ENCODE measurements around the gene TTR. TPM values are rescaled to one million over a fixed set of nuclear protein-coding genes. Genes with fewer than 3 reads are reported as not detected.

Gene TTR
- total RNA-seq, 4 donors from 2014 or later, result not detected

- TF ChIP-seq CTCF (IDR thresholded peaks at IDR 0.05; ENCODE audit: low read depth), result no peak
These were observed 51.3 kb downstream of the TTR start for GRCh38 chr18:31643003-31643402.

GRCh38 chr18:31645411-31645810 lies 53.7 kb downstream of the TTR start:
- TF ChIP-seq CTCF (IDR thresholded peaks at IDR 0.05; ENCODE audit: low read depth), result no peak

- TF ChIP-seq CTCF (IDR thresholded peaks at IDR 0.05; ENCODE audit: low read depth), result no peak
These were observed 54.9 kb downstream of the TTR start for GRCh38 chr18:31646332-31647126.

- TF ChIP-seq CTCF (IDR thresholded peaks at IDR 0.05; ENCODE audit: low read depth), result no peak
These were observed 55.6 kb downstream of the TTR start for GRCh38 chr18:31647127-31647753.

Other genes with a start within 250 kb of the TTR start
- gene DSG4, start 215.1 kb upstream of the TTR start, total RNA-seq, result not detected
- gene DSG3, start 144.1 kb upstream of the TTR start, total RNA-seq, result not detected
- 10 to 100 TPM; 10.8 to 39.9 (median 18.8) TPM for gene DSG2, start 93.7 kb upstream of the TTR start, total RNA-seq
- 1 to 10 TPM; 1.7 to 4.2 (median 2.5) TPM for gene B4GALT6, start 92.7 kb downstream of the TTR start, total RNA-seq
- gene SLC25A52, start 169.0 kb downstream of the TTR start, total RNA-seq, result under 1 TPM in 1 of 4 donors, not detected in 3; 0.44 TPM

All from subcutaneous adipose tissue (tissue), 4 donors.